GM12878 (cell line): ENCODE measurements around the gene SSH2. TPM values are rescaled to one million over a fixed set of nuclear protein-coding genes. Genes with fewer than 3 reads are reported as not detected.

Experiments used
- ATAC-seq: fragments of 200-7000 bp; cut with Tn5 transposase; 3 replicates; pipeline ENCODE4 v1.9.1; 2020; ENCODE audit warnings: mild to moderate bottlenecking, moderate library complexity
- BruUV-seq: library from RNA; stranded (reverse); fragments of 400-500 nt; replicated peaks from 2 replicates; lab custom pipeline; 2021; lab: Mats Ljungman, UMichigan
- CTCF ChIA-PET: fragments of 300-600 bp; sonication (Branson Sonifier 250); formaldehyde crosslinking; extraction: SDS; loops from one replicate; lab custom pipeline; 2021; ENCODE audit warnings: inconsistent platforms; lab: Yijun Ruan, JAX
- POLR2A ChIA-PET: fragments of 350-600 bp; formaldehyde crosslinking; extraction: SDS; loops from one replicate; lab custom pipeline; 2021; ENCODE audit warnings: inconsistent platforms; lab: Charles Lee
- RAD21 ChIA-PET: fragments of 300-600 bp; sonication (Branson Sonifier 250); formaldehyde crosslinking; loops from one replicate; lab custom pipeline; 2023; ENCODE audit warnings: antibody characterized with exemption; ENCODE audit not compliant: unreplicated experiment; lab: Charles Lee
- SMC1A ChIA-PET: fragments of 300-600 bp; sonication (Branson Sonifier 250); formaldehyde crosslinking; loops from one replicate; lab custom pipeline; 2023; ENCODE audit not compliant: unreplicated experiment, uncharacterized antibody; lab: Charles Lee
- DNase-seq: peaks from one replicate; pipeline ENCODE4 v3.0.0-alpha.2; 2011; ENCODE audit warnings: low read depth, low spot score
- FAIRE-seq: peaks from 3 replicates; lab custom pipeline; 2011; peaks lifted over from hg19 to GRCh38; lab: Jason Lieb, UNC
- H2AFZ ChIP-seq: 2 replicates; pipeline ENCODE4 v1.6.0; 2011; ENCODE audit warnings: low read depth, low read length, control low read depth; ENCODE audit not compliant: control insufficient read depth
- H3K27ac ChIP-seq: 2 replicates; pipeline ENCODE4 v1.5.1; 2011; ENCODE audit warnings: control low read depth; ENCODE audit not compliant: control insufficient read depth, insufficient read depth
- H3K27me3 ChIP-seq, 2 experiments: replicated peaks in 1 of 2; 2 replicates each; pipeline versions ENCODE4 v1.6.0 to v1.6.1; 2011; ENCODE audit warnings: low read length in 1 of 2; ENCODE audit not compliant: control insufficient read depth in 2 of 2, insufficient read depth in 2 of 2
- H3K36me3 ChIP-seq, 2 experiments: 2 replicates each; pipeline ENCODE4 v1.5.1; 2011; ENCODE audit warnings: low read length in 1 of 2; ENCODE audit not compliant: control insufficient read depth in 2 of 2, insufficient read depth in 2 of 2
- H3K4me1 ChIP-seq: 2 replicates; pipeline ENCODE4 v1.6.1; 2011; ENCODE audit warnings: mild to moderate bottlenecking, low read length, moderate library complexity, mixed read lengths; ENCODE audit not compliant: control insufficient read depth, insufficient read depth
- H3K4me2 ChIP-seq: 2 replicates; pipeline ENCODE4 v1.6.0; 2011; ENCODE audit warnings: control low read depth; ENCODE audit not compliant: control insufficient read depth, insufficient read depth
- H3K4me3 ChIP-seq: fragments of 200-600 bp; sonication (generic); 2 replicates; pipeline ENCODE4 v1.5.1; 2016
- H3K79me2 ChIP-seq: 2 replicates; pipeline ENCODE4 v1.6.0; 2011; ENCODE audit warnings: low read length; ENCODE audit not compliant: control insufficient read depth, insufficient read depth
- H3K9ac ChIP-seq: 2 replicates; pipeline ENCODE4 v1.8.0; 2011; ENCODE audit warnings: low read length, control low read depth, mixed read lengths; ENCODE audit not compliant: control insufficient read depth, insufficient read depth
- H3K9me3 ChIP-seq: replicated peaks from 3 replicates; pipeline ENCODE4 v1.5.1; 2011; ENCODE audit warnings: mild to moderate bottlenecking, low read length; ENCODE audit not compliant: control insufficient read depth, insufficient read depth
- H4K20me1 ChIP-seq: 2 replicates; pipeline ENCODE4 v1.6.0; 2011; ENCODE audit not compliant: control insufficient read depth, insufficient read depth
- ASH2L ChIP-seq: fragments of 300-600, 200-600 bp; sonication (generic); IDR thresholded peaks from 2 replicates; pipeline ENCODE4 v1.6.1; 2017; ENCODE audit warnings: low read depth, mild to moderate bottlenecking, borderline replicate concordance
- BRCA1 ChIP-seq: IDR thresholded peaks from 2 replicates; pipeline ENCODE4 v1.6.1; 2011; ENCODE audit warnings: low read depth, low read length, improper control_type of control experiment
- CBX3 ChIP-seq: fragments of 200-600 bp; sonication (generic); IDR thresholded peaks from 2 replicates; pipeline ENCODE4 v1.6.1; 2016; ENCODE audit warnings: low read depth, borderline replicate concordance
- CHD4 ChIP-seq: fragments of 200-600 bp; sonication (generic); IDR thresholded peaks from 2 replicates; pipeline ENCODE4 v1.6.1; 2016; ENCODE audit warnings: mild to moderate bottlenecking
- DPF2 ChIP-seq: fragments of 450-650 bp; IDR thresholded peaks from 2 replicates; pipeline ENCODE4 v1.6.1; 2017; ENCODE audit warnings: mild to moderate bottlenecking
- EZH2 ChIP-seq: IDR thresholded peaks from 2 replicates; pipeline ENCODE4 v1.6.1; 2012; ENCODE audit warnings: low read depth, mild to moderate bottlenecking, control low read depth, inconsistent platforms, low read length, borderline replicate concordance; ENCODE audit not compliant: control insufficient read depth
- FOS ChIP-seq: IDR thresholded peaks from 3 replicates; pipeline ENCODE4 v1.6.1; 2011; ENCODE audit warnings: borderline replicate concordance; ENCODE audit not compliant: insufficient read length; ENCODE audit errors: extremely low read depth
- GATAD2B ChIP-seq: fragments of 450-650 bp; conservative IDR thresholded peaks from 2 replicates; pipeline ENCODE4 v1.6.1; 2017; ENCODE audit warnings: low read depth, mild to moderate bottlenecking, moderate library complexity
- MTA2 ChIP-seq: fragments of 450-650 bp; IDR thresholded peaks from 2 replicates; pipeline ENCODE4 v1.6.1; 2016; ENCODE audit warnings: low read depth, mild to moderate bottlenecking, moderate library complexity
- NRF1 ChIP-seq: conservative IDR thresholded peaks from 2 replicates; pipeline ENCODE4 v1.6.1; 2011; ENCODE audit warnings: mild to moderate bottlenecking, low read depth, low read length, improper control_type of control experiment
- RAD21 ChIP-seq: IDR thresholded peaks from 2 replicates; pipeline ENCODE4 v1.6.1; 2011; ENCODE audit warnings: mild to moderate bottlenecking, low read depth, low read length, moderate library complexity; ENCODE audit not compliant: insufficient read depth
- TCF3 ChIP-seq: IDR thresholded peaks from 2 replicates; pipeline ENCODE4 v1.6.1; 2012; ENCODE audit warnings: low read depth, mild to moderate bottlenecking, low read length, borderline replicate concordance; ENCODE audit not compliant: insufficient read depth
- YBX1 ChIP-seq: fragments of 450-650 bp; IDR thresholded peaks from 2 replicates; pipeline ENCODE4 v1.6.1; 2016; ENCODE audit warnings: antibody characterized with exemption
- ZBED1 ChIP-seq: IDR thresholded peaks from 2 replicates; pipeline ENCODE4 v1.6.1; 2016; ENCODE audit warnings: borderline replicate concordance
- ZNF207 ChIP-seq: fragments of 450-650 bp; IDR thresholded peaks from 2 replicates; pipeline ENCODE4 v1.6.1; 2014; ENCODE audit warnings: antibody characterized with exemption, mild to moderate bottlenecking, borderline replicate concordance
- WGBS: methylation state at CpG from one replicate; pipeline ENCODE4 v1.1.6; 2016; ENCODE audit warnings: low lambda C conversion rate; ENCODE audit not compliant: insufficient replicate concordance, insufficient coverage; ENCODE audit errors: missing lambda C conversion rate; 5-methylcytosine and 5-hydroxymethylcytosine counted together
- in situ Hi-C: fragments of 300-500 bp; cut with MboI; formaldehyde crosslinking; loops from 9 replicates; pipeline ENCODE4 v1.14.3; 2018; ENCODE audit warnings: mixed read lengths
- intact Hi-C: fragments of 100-400 bp; cut with micrococcal nuclease; formaldehyde crosslinking; loops from one replicate; pipeline ENCODE4 v1.14.2; 2022; ENCODE audit not compliant: unreplicated experiment
- polyA plus RNA-seq, 11 experiments: library from polyadenylated mRNA; depleted of rRNA in 4 of 11; unstranded in 6 of 11; stranded (reverse) in 5 of 11; fragments of >200 nt; fragmentation: Nextera tagmentation in 4 of 11; fragmentation: Illumina TruSeq in 1 of 11; extraction: Ambion mirVana in 4 of 11; extraction: Trizol in 1 of 11; gene quantifications; 1 replicate in 1 of 11; 2 replicates in 10 of 11; pipeline versions ENCODE4 v1.2.1 to v1.2.3, GENCODE V29; 2011 to 2016; ENCODE audit warnings: inconsistent platforms in 2 of 11, missing spikeins in 2 of 11, low read depth in 1 of 11
- total RNA-seq, 4 experiments: library from RNA; depleted of rRNA in 3 of 4; stranded (reverse); fragments of >200 nt in 3 of 4; fragmentation: Illumina TruSeq in 1 of 4; extraction: Trizol in 1 of 4; gene quantifications; 2 replicates each; pipeline versions ENCODE4 v1.2.1 to v1.2.3, GENCODE V29; 2013 to 2021
- TF ChIP-seq, protein P1 (sequence below): fragments of 450-650 bp; formaldehyde crosslinking; IDR thresholded peaks from 2 replicates; pipeline ENCODE4 v1.4.0; 2022; ENCODE audit warnings: mild to moderate bottlenecking, moderate library complexity
- TF ChIP-seq, protein P2 (sequence below): IDR thresholded peaks from 2 replicates; pipeline ENCODE4 v1.6.1; 2012; ENCODE audit warnings: low read length, inconsistent platforms
- TF ChIP-seq, protein P3 (sequence below): IDR thresholded peaks from 2 replicates; pipeline ENCODE4 v1.6.1; 2012; ENCODE audit warnings: mild to moderate bottlenecking, low read depth, low read length

Gene SSH2
- total and polyA plus RNA-seq, 10 of the 15 experiments (the other 5 are each of a cell fraction or from before 2014, with no cell fraction given) = 9.3 to 65.9 (median 34.0) TPM

DNA sequence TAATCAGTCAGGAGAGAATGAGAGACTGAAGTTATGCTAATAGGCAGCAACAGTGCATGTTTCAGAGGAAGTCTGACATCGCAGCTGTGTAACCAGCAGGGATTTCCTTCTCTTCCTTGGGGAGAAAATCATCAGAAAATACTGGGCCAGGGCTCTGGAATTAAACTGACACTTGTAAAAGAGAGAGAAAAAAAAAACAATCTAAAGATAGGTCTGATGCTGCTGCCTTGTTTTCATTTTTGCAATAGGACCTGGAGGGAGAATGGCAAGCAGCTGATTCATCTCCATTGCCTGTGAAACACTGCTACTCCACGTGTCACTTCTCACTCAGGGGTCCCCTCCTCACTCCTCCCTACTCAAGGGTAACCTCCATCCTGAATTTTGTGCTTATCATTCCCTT is 289.6 kb downstream of the SSH2 start:
- SMC1A ChIA-PET = interaction anchor here (0.8 to 9.0 kb wide), 9 partner anchors 48 to 378 kb away, joined by 3 to 94 read pairs (median 6); partner anchors contain the start of gene SSH2
- RAD21 ChIA-PET = interaction anchor here (1.2 to 8.9 kb wide), 9 partner anchors 22 to 290 kb away, joined by 3 to 133 read pairs (median 6); partner anchors contain the start of gene SSH2
- H3K4me3 ChIP-seq = no peak overlapping the region
- H3K4me1 ChIP-seq = peaks cover 3% of the 10 kb centered on the region
- in situ Hi-C loops = loop anchor here (5.0 kb wide), 1 partner anchor 137 kb away; no protein-coding TSS in a partner anchor
- peaks cover 9 to 29% of the 10 kb centered on the region in 2 experiments for H3K36me3 ChIP-seq
- ATAC-seq = no peak
- no peak overlapping the region for H3K27ac ChIP-seq
- H3K79me2 ChIP-seq = no peaks in the 10 kb centered on the region
- no TSS peak for BruUV-seq
- H4K20me1 ChIP-seq = no peaks in the 10 kb centered on the region
- H3K27me3 ChIP-seq = no peaks in the 10 kb centered on the region
- no peaks in the 10 kb centered on the region for H3K9me3 ChIP-seq
- DNase-seq = no peak
- H3K4me2 ChIP-seq = no peak overlapping the region
- POLR2A ChIA-PET = no interaction called here
- H2AFZ ChIP-seq = no peak overlapping the region
- intact Hi-C loops = no loop called here
- CTCF ChIA-PET = interaction anchor here (1.1 to 6.6 kb wide), 13 partner anchors 14 to 290 kb away, joined by 3 to 112 read pairs (median 6); no protein-coding TSS in a partner anchor
- H3K9ac ChIP-seq = no peak overlapping the region
- WGBS = 5% methylated on average over 2 of the region's 2 CpGs
- FAIRE-seq = no peak
- TF ChIP-seq MTA2 (no peak), BRCA1 (no peak), NRF1 (no peak), TCF3 (no peak), CBX3 (no peak), YBX1 (no peak), EZH2 (no peak), ZNF207 (no peak), RAD21 (no peak), CHD4 (no peak), ASH2L (no peak), GATAD2B (no peak), DPF2 (no peak), ZBED1 (no peak), FOS (no peak)
- TF ChIP-seq, protein P1, sequence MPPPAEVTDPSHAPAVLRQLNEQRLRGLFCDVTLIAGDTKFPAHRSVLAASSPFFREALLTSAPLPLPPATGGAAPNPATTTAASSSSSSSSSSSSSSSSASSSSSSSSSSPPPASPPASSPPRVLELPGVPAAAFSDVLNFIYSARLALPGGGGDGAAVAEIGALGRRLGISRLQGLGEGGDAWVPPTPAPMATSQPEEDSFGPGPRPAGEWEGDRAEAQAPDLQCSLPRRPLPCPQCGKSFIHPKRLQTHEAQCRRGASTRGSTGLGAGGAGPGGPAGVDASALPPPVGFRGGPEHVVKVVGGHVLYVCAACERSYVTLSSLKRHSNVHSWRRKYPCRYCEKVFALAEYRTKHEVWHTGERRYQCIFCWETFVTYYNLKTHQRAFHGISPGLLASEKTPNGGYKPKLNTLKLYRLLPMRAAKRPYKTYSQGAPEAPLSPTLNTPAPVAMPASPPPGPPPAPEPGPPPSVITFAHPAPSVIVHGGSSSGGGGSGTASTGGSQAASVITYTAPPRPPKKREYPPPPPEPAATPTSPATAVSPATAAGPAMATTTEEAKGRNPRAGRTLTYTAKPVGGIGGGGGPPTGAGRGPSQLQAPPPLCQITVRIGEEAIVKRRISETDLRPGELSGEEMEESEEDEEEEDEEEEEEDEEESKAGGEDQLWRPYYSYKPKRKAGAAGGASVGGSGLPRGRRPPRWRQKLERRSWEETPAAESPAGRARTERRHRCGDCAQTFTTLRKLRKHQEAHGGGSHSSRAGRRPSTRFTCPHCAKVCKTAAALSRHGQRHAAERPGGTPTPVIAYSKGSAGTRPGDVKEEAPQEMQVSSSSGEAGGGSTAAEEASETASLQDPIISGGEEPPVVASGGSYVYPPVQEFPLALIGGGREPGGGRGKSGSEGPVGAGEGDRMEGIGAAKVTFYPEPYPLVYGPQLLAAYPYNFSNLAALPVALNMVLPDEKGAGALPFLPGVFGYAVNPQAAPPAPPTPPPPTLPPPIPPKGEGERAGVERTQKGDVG = no peak
- TF ChIP-seq, protein P2, sequence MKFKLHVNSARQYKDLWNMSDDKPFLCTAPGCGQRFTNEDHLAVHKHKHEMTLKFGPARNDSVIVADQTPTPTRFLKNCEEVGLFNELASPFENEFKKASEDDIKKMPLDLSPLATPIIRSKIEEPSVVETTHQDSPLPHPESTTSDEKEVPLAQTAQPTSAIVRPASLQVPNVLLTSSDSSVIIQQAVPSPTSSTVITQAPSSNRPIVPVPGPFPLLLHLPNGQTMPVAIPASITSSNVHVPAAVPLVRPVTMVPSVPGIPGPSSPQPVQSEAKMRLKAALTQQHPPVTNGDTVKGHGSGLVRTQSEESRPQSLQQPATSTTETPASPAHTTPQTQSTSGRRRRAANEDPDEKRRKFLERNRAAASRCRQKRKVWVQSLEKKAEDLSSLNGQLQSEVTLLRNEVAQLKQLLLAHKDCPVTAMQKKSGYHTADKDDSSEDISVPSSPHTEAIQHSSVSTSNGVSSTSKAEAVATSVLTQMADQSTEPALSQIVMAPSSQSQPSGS = no peak
- TF ChIP-seq, protein P3, sequence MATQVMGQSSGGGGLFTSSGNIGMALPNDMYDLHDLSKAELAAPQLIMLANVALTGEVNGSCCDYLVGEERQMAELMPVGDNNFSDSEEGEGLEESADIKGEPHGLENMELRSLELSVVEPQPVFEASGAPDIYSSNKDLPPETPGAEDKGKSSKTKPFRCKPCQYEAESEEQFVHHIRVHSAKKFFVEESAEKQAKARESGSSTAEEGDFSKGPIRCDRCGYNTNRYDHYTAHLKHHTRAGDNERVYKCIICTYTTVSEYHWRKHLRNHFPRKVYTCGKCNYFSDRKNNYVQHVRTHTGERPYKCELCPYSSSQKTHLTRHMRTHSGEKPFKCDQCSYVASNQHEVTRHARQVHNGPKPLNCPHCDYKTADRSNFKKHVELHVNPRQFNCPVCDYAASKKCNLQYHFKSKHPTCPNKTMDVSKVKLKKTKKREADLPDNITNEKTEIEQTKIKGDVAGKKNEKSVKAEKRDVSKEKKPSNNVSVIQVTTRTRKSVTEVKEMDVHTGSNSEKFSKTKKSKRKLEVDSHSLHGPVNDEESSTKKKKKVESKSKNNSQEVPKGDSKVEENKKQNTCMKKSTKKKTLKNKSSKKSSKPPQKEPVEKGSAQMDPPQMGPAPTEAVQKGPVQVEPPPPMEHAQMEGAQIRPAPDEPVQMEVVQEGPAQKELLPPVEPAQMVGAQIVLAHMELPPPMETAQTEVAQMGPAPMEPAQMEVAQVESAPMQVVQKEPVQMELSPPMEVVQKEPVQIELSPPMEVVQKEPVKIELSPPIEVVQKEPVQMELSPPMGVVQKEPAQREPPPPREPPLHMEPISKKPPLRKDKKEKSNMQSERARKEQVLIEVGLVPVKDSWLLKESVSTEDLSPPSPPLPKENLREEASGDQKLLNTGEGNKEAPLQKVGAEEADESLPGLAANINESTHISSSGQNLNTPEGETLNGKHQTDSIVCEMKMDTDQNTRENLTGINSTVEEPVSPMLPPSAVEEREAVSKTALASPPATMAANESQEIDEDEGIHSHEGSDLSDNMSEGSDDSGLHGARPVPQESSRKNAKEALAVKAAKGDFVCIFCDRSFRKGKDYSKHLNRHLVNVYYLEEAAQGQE = no peak
